Measurements from ENCODE around the gene SETBP1. TPM values are rescaled to one million over a fixed set of nuclear protein-coding genes. Genes with fewer than 3 reads are reported as not detected.

Gene SETBP1
- total RNA-seq, 1 donor from 2014 or later, result 12.4 TPM

DNA sequence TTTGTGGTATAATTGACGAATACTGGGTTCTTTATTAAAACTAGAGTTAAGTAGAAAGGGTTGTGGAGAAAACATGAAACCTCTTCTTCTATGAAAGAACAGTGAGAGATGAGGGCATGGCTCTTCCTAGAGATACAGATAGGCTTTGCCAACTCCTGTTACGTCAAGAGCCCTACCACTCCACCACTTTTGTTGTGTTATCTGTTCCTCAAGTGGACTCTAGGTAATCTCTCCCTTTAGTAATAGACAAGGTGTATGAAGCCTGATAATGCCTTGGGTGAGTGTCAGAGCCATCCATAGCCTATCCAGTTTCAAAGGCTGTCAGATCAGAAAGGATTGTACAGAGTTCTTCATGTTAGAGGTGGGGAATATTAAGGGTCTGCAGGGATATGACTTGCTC lies 176.4 kb downstream of the SETBP1 start:
- peaks cover 2% of the 10 kb centered on the region for H3K27me3 Mint-ChIP-seq (ENCODE audit: low read depth, unreplicated experiment)
- Histone ChIP-seq H3K4me2 (ENCODE audit: low read length) (no peak overlapping the region), H3K4me3 (ENCODE audit: insufficient read depth, low read depth, low read length) (no peak overlapping the region), H3K9ac (ENCODE audit: low read length) (no peak overlapping the region), H3K79me2 (ENCODE audit: insufficient read depth, low read length) (no peaks in the 10 kb centered on the region), H2AFZ (ENCODE audit: low read depth, low read length) (no peak overlapping the region), H3K4me1 (ENCODE audit: insufficient read depth, low read length) (no peaks in the 10 kb centered on the region), H3K27me3 (ENCODE audit: insufficient read depth, low read length) (no peaks in the 10 kb centered on the region), H3K9me3 (ENCODE audit: insufficient read depth, low read depth, low read length) (no peaks in the 10 kb centered on the region), H4K20me1 (ENCODE audit: insufficient read depth, low read length) (no peaks in the 10 kb centered on the region), H3K36me3 (ENCODE audit: insufficient read depth, low read length) (no peaks in the 10 kb centered on the region), H3K27ac (ENCODE audit: low read depth, low read length) (no peak overlapping the region)
- H3K9me3 Mint-ChIP-seq (ENCODE audit: unreplicated experiment), result no peaks in the 10 kb centered on the region
- no peak overlapping the region for H3K27ac Mint-ChIP-seq (ENCODE audit: unreplicated experiment)
- FAIRE-seq, result no peak
- no peaks in the 10 kb centered on the region for H3K4me1 Mint-ChIP-seq (ENCODE audit: low read depth, unreplicated experiment)
- TF ChIP-seq, protein P1, sequence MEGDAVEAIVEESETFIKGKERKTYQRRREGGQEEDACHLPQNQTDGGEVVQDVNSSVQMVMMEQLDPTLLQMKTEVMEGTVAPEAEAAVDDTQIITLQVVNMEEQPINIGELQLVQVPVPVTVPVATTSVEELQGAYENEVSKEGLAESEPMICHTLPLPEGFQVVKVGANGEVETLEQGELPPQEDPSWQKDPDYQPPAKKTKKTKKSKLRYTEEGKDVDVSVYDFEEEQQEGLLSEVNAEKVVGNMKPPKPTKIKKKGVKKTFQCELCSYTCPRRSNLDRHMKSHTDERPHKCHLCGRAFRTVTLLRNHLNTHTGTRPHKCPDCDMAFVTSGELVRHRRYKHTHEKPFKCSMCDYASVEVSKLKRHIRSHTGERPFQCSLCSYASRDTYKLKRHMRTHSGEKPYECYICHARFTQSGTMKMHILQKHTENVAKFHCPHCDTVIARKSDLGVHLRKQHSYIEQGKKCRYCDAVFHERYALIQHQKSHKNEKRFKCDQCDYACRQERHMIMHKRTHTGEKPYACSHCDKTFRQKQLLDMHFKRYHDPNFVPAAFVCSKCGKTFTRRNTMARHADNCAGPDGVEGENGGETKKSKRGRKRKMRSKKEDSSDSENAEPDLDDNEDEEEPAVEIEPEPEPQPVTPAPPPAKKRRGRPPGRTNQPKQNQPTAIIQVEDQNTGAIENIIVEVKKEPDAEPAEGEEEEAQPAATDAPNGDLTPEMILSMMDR (IDR thresholded peaks at IDR 0.05; ENCODE audit: insufficient read depth, low read depth, low read length), result no peak
- no peak for TF ChIP-seq EZH2 (IDR thresholded peaks at IDR 0.05; ENCODE audit: insufficient read depth, low read length)
- H3K4me3 Mint-ChIP-seq (ENCODE audit: unreplicated experiment), result no peak overlapping the region
- no peak for DNase-seq (ENCODE audit: low read depth)
- H3K36me3 Mint-ChIP-seq (ENCODE audit: low read depth, unreplicated experiment), result no peaks in the 10 kb centered on the region

DNA sequence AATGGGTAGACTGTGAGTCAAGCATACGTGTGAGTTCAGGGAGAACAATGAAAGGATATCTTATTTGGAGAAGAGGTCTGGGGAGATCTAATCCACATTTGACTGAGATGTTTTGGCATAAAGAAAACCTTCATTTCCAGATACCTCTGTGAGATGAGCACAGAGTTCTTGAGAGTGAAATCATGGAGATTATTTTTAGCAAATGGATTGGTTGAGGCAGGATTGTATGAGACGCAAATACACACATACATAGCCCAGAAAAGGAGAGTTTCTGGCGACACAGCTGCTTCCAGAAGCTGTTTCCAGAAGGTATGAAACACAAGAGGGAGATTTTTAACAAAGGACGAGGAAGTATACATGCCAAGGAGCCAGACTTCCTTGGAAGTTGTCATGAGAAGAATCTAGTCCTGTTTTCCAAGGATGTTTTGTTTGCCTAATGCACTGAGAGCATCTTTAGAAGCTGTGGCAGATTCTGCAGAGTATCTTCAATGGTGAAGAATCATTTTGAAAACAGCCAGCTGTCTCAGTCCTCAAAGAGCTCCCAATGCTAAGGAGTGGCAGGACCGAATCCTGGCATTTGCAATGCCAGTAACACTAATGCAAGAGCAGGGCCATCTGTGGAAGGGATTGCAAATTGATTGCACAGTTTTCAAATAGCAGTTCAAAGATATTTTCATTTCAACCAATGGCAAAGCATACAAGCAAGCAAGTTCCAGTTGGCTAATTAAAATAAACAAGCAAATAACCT lies 177.2 kb downstream of the SETBP1 start:
- H3K27ac Mint-ChIP-seq (ENCODE audit: unreplicated experiment), result no peak overlapping the region
- H3K4me1 Mint-ChIP-seq (ENCODE audit: low read depth, unreplicated experiment), result peaks cover 1% of the 10 kb centered on the region
- Histone ChIP-seq H3K27me3 (ENCODE audit: insufficient read depth, low read length) (no peaks in the 10 kb centered on the region), H3K4me2 (ENCODE audit: low read length) (no peak overlapping the region), H3K9me3 (ENCODE audit: insufficient read depth, low read depth, low read length) (no peaks in the 10 kb centered on the region), H3K4me1 (ENCODE audit: insufficient read depth, low read length) (no peaks in the 10 kb centered on the region), H3K79me2 (ENCODE audit: insufficient read depth, low read length) (no peaks in the 10 kb centered on the region), H4K20me1 (ENCODE audit: insufficient read depth, low read length) (no peaks in the 10 kb centered on the region), H2AFZ (ENCODE audit: low read depth, low read length) (no peak overlapping the region), H3K36me3 (ENCODE audit: insufficient read depth, low read length) (no peaks in the 10 kb centered on the region), H3K27ac (ENCODE audit: low read depth, low read length) (no peak overlapping the region), H3K9ac (ENCODE audit: low read length) (no peak overlapping the region), H3K4me3 (ENCODE audit: insufficient read depth, low read depth, low read length) (no peak overlapping the region)
- no peak overlapping the region for H3K4me3 Mint-ChIP-seq (ENCODE audit: unreplicated experiment)
- FAIRE-seq, result no peak
- DNase-seq (ENCODE audit: low read depth), result no peak
- no peaks in the 10 kb centered on the region for H3K9me3 Mint-ChIP-seq (ENCODE audit: unreplicated experiment)
- peaks cover 2% of the 10 kb centered on the region for H3K27me3 Mint-ChIP-seq (ENCODE audit: low read depth, unreplicated experiment)
- no peak for TF ChIP-seq EZH2 (IDR thresholded peaks at IDR 0.05; ENCODE audit: insufficient read depth, low read length)
- TF ChIP-seq, protein P1 (IDR thresholded peaks at IDR 0.05; ENCODE audit: insufficient read depth, low read depth, low read length), result no peak
- H3K36me3 Mint-ChIP-seq (ENCODE audit: low read depth, unreplicated experiment), result no peaks in the 10 kb centered on the region

DNA sequence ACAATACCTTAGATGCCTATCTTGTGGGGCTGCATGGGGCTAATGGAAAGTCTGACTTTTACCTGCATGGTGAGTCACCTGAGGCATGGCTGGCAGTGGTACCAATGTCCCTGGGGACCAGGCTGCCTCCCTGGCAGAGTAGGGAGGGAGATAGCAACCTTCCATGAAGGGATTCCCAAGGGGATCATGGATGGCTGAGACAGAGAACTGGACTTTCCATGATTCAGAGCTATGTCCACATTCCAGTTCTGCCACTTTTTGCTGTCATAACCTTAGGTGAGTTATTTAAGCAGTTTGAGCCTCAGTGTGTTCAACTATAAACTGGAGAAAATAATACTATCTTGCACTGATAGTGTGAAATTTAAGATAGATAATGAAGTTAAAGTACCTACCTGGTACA lies 178.6 kb downstream of the SETBP1 start:
- H3K27me3 Mint-ChIP-seq (ENCODE audit: low read depth, unreplicated experiment), result peaks cover 5% of the 10 kb centered on the region
- FAIRE-seq, result no peak
- Histone ChIP-seq H3K27ac (ENCODE audit: low read depth, low read length) (no peak overlapping the region), H4K20me1 (ENCODE audit: insufficient read depth, low read length) (no peaks in the 10 kb centered on the region), H2AFZ (ENCODE audit: low read depth, low read length) (no peak overlapping the region), H3K79me2 (ENCODE audit: insufficient read depth, low read length) (no peaks in the 10 kb centered on the region), H3K36me3 (ENCODE audit: insufficient read depth, low read length) (no peaks in the 10 kb centered on the region), H3K4me1 (ENCODE audit: insufficient read depth, low read length) (no peaks in the 10 kb centered on the region), H3K9ac (ENCODE audit: low read length) (no peak overlapping the region), H3K9me3 (ENCODE audit: insufficient read depth, low read depth, low read length) (no peaks in the 10 kb centered on the region), H3K27me3 (ENCODE audit: insufficient read depth, low read length) (no peaks in the 10 kb centered on the region), H3K4me3 (ENCODE audit: insufficient read depth, low read depth, low read length) (no peak overlapping the region), H3K4me2 (ENCODE audit: low read length) (no peak overlapping the region)
- H3K27ac Mint-ChIP-seq (ENCODE audit: unreplicated experiment), result no peak overlapping the region
- no peaks in the 10 kb centered on the region for H3K36me3 Mint-ChIP-seq (ENCODE audit: low read depth, unreplicated experiment)
- no peaks in the 10 kb centered on the region for H3K9me3 Mint-ChIP-seq (ENCODE audit: unreplicated experiment)
- DNase-seq (ENCODE audit: low read depth), result no peak
- peaks cover 1% of the 10 kb centered on the region for H3K4me1 Mint-ChIP-seq (ENCODE audit: low read depth, unreplicated experiment)
- H3K4me3 Mint-ChIP-seq (ENCODE audit: unreplicated experiment), result no peak overlapping the region
- TF ChIP-seq EZH2 (IDR thresholded peaks at IDR 0.05; ENCODE audit: insufficient read depth, low read length), result no peak
- TF ChIP-seq, protein P1 (IDR thresholded peaks at IDR 0.05; ENCODE audit: insufficient read depth, low read depth, low read length), result no peak

Data from astrocyte (in vitro differentiated cells and primary cell).